Activated T-helper 2 cell treated with anti-CD3 and anti-CD28 coated beads, Interferon-gamma antibody, Interleukin-2, Interleukin-4, amounts not matched to agents 10 μg/mL and 5 μg/mL and 100 μg/mL, durations not matched to agents 14 hours and 24 hours and 36 hours (primary cell): ENCODE measurements around the gene ZNF217. TPM values are rescaled to one million over a fixed set of nuclear protein-coding genes. Genes with fewer than 3 reads are reported as not detected.
"Not testable (repeated sequence)": the region's sequence is repeated elsewhere in the genome, so short reads cannot be mapped to it uniquely, and the experiment has no call there.

Experiments
- DNase-seq: peaks from one replicate; pipeline ENCODE4 v3.0.0; 2021; ENCODE audit warnings: low spot score
- H3K27ac Mint-ChIP-seq: one replicate; pipeline ENCODE4 v1.8.0; 2021; ENCODE audit warnings: mixed read lengths
- H3K27me3 Mint-ChIP-seq: one replicate; pipeline ENCODE4 v1.8.0; 2021; ENCODE audit warnings: low read depth, mixed read lengths
- H3K36me3 Mint-ChIP-seq: one replicate; pipeline ENCODE4 v1.8.0; 2021; ENCODE audit warnings: low read depth, mixed read lengths
- H3K4me1 Mint-ChIP-seq: one replicate; pipeline ENCODE4 v1.8.0; 2021; ENCODE audit warnings: low read depth, mixed read lengths
- H3K4me3 Mint-ChIP-seq: one replicate; pipeline ENCODE4 v1.8.0; 2021; ENCODE audit warnings: low read depth, mild to moderate bottlenecking, moderate library complexity, mixed read lengths
- H3K9me3 Mint-ChIP-seq: one replicate; pipeline ENCODE4 v1.8.0; 2021; ENCODE audit warnings: mixed read lengths
- intact Hi-C: fragments of 100-400 bp; cut with micrococcal nuclease; formaldehyde crosslinking; loops from one replicate; pipeline ENCODE4 v1.15.1; 2023
- total RNA-seq: library from RNA; stranded (reverse); gene quantifications from 2 replicates; pipeline ENCODE4 v1.2.3, GENCODE V29; 2022

The ZNF217 gene
- total RNA-seq, 1 donor from 2014 or later, result 55.4 TPM

GRCh38 chr20:53591941-53592441, 1.6 kb downstream of the ZNF217 start:
- H3K27me3 Mint-ChIP-seq, H3K9me3 Mint-ChIP-seq, DNase-seq, intact Hi-C loops: not testable (repeated sequence)
- H3K4me3 Mint-ChIP-seq, result peak overlapping the region; percentile 91
- peak overlapping the region; percentile 99 for H3K27ac Mint-ChIP-seq
- H3K4me1 Mint-ChIP-seq, result peaks cover 42% of the 10 kb centered on the region
- H3K36me3 Mint-ChIP-seq, result peaks cover 27% of the 10 kb centered on the region

GRCh38 chr20:53591206-53591741, 2.4 kb downstream of the ZNF217 start:
- peaks cover 42% of the 10 kb centered on the region for H3K4me1 Mint-ChIP-seq
- H3K9me3 Mint-ChIP-seq, DNase-seq, H3K27me3 Mint-ChIP-seq, intact Hi-C loops: not testable (repeated sequence)
- peak overlapping the region; percentile 91 for H3K4me3 Mint-ChIP-seq
- H3K36me3 Mint-ChIP-seq, result peaks cover 30% of the 10 kb centered on the region
- peak overlapping the region; percentile 99 for H3K27ac Mint-ChIP-seq

GRCh38 chr20:53590608-53591007, 3.0 kb downstream of the ZNF217 start:
- peak overlapping the region; percentile 99 for H3K27ac Mint-ChIP-seq
- H3K27me3 Mint-ChIP-seq, H3K9me3 Mint-ChIP-seq, intact Hi-C loops, DNase-seq: not testable (repeated sequence)
- peaks cover 34% of the 10 kb centered on the region for H3K36me3 Mint-ChIP-seq
- peak overlapping the region; percentile 91 for H3K4me3 Mint-ChIP-seq
- H3K4me1 Mint-ChIP-seq, result peaks cover 44% of the 10 kb centered on the region

- DNase-seq, H3K9me3 Mint-ChIP-seq, intact Hi-C loops, H3K27me3 Mint-ChIP-seq: not testable (repeated sequence)
- peak overlapping the region; percentile 99 for H3K27ac Mint-ChIP-seq
- H3K4me3 Mint-ChIP-seq, result peak overlapping the region; percentile 91
- H3K36me3 Mint-ChIP-seq, result peaks cover 37% of the 10 kb centered on the region
- H3K4me1 Mint-ChIP-seq, result peaks cover 45% of the 10 kb centered on the region
These were observed 3.5 kb downstream of the ZNF217 start for GRCh38 chr20:53590122-53590521.

- Mint-ChIP-seq H3K27ac (peak overlapping the region; percentile 99), H3K4me3 (peak overlapping the region; percentile 91), H3K36me3 (peaks cover 37% of the 10 kb centered on the region), H3K4me1 (peaks cover 49% of the 10 kb centered on the region)
- intact Hi-C loops, result loop anchor here (5.0 kb wide), 1 partner anchor 33 kb away; no protein-coding TSS in a partner anchor
- H3K9me3 Mint-ChIP-seq, DNase-seq, H3K27me3 Mint-ChIP-seq: not testable (repeated sequence)
These were observed 4.1 kb downstream of the ZNF217 start for GRCh38 chr20:53589321-53590065.

- not testable (repeated sequence) for DNase-seq, H3K4me3 Mint-ChIP-seq, H3K27me3 Mint-ChIP-seq, H3K9me3 Mint-ChIP-seq
- intact Hi-C loops, result loop anchor here (5.0 kb wide), 1 partner anchor 35 kb away; no protein-coding TSS in a partner anchor
- Mint-ChIP-seq H3K27ac (peak overlapping the region; percentile 73), H3K4me1 (peaks cover 68% of the 10 kb centered on the region), H3K36me3 (peaks cover 44% of the 10 kb centered on the region)
These were observed 6.4 kb downstream of the ZNF217 start for GRCh38 chr20:53587157-53587703.

- Mint-ChIP-seq H3K4me1 (peaks cover 74% of the 10 kb centered on the region), H3K27ac (peak overlapping the region; percentile 73), H3K27me3 (no peaks in the 10 kb centered on the region), H3K4me3 (peak overlapping the region; percentile 51), H3K9me3 (no peaks in the 10 kb centered on the region), H3K36me3 (peaks cover 44% of the 10 kb centered on the region)
- intact Hi-C loops, result loop anchor here (5.0 kb wide), 1 partner anchor 36 kb away; no protein-coding TSS in a partner anchor
- no peak for DNase-seq
These were observed 7.0 kb downstream of the ZNF217 start for GRCh38 chr20:53586640-53587039.

GRCh38 chr20:53585910-53586309, 7.7 kb downstream of the ZNF217 start:
- peaks cover 74% of the 10 kb centered on the region for H3K4me1 Mint-ChIP-seq
- H3K36me3 Mint-ChIP-seq, result peaks cover 43% of the 10 kb centered on the region
- intact Hi-C loops, result loop anchor here (5.0 kb wide), 1 partner anchor 36 kb away; no protein-coding TSS in a partner anchor
- H3K9me3 Mint-ChIP-seq, H3K27me3 Mint-ChIP-seq, DNase-seq: not testable (repeated sequence)
- H3K4me3 Mint-ChIP-seq, result peak overlapping the region; percentile 51
- peak overlapping the region; percentile 73 for H3K27ac Mint-ChIP-seq

GRCh38 chr20:53585004-53585569, 8.6 kb downstream of the ZNF217 start:
- peaks cover 78% of the 10 kb centered on the region for H3K4me1 Mint-ChIP-seq
- not testable (repeated sequence) for H3K9me3 Mint-ChIP-seq, H3K27me3 Mint-ChIP-seq, DNase-seq
- peak overlapping the region; percentile 51 for H3K4me3 Mint-ChIP-seq
- H3K27ac Mint-ChIP-seq, result peak overlapping the region; percentile 73
- intact Hi-C loops, result loop anchor here (5.0 kb wide), 1 partner anchor 37 kb away; no protein-coding TSS in a partner anchor
- H3K36me3 Mint-ChIP-seq, result peaks cover 46% of the 10 kb centered on the region

- H3K27me3 Mint-ChIP-seq, H3K9me3 Mint-ChIP-seq, intact Hi-C loops, DNase-seq: not testable (repeated sequence)
- H3K27ac Mint-ChIP-seq, result peak overlapping the region; percentile 73
- peaks cover 78% of the 10 kb centered on the region for H3K4me1 Mint-ChIP-seq
- H3K4me3 Mint-ChIP-seq, result peak overlapping the region; percentile 13
- peaks cover 47% of the 10 kb centered on the region for H3K36me3 Mint-ChIP-seq
These were observed 9.1 kb downstream of the ZNF217 start for GRCh38 chr20:53584550-53584913.

- Mint-ChIP-seq H3K4me1 (peaks cover 80% of the 10 kb centered on the region), H3K27ac (peak overlapping the region; percentile 73), H3K36me3 (peaks cover 52% of the 10 kb centered on the region), H3K4me3 (peak overlapping the region; percentile 54)
- H3K9me3 Mint-ChIP-seq, DNase-seq, H3K27me3 Mint-ChIP-seq: not testable (repeated sequence)
- intact Hi-C loops, result loop anchor here (1.0 kb wide), 1 partner anchor 123 kb away; no protein-coding TSS in a partner anchor
These were observed 9.7 kb downstream of the ZNF217 start for GRCh38 chr20:53583660-53584549.
